Activated CD4-positive, alpha-beta T cell treated with anti-CD3 and anti-CD28 coated beads for 4 hours (primary cell): ENCODE data around the gene SNPH.

Experiments
- DNase-seq, 2 donors: peaks; one replicate each; pipeline ENCODE4 v3.0.0-alpha.2; 2020

SNPH gene

GRCh38 chr20:1325173-1326030 lies 59.3 kb downstream of the SNPH start:
- peak; percentile 99 for DNase-seq

- DNase-seq = no peak
Measured at GRCh38 chr20:1326031-1326930, 60.2 kb downstream of the SNPH start.

- no peak for DNase-seq
Measured at GRCh38 chr20:1327241-1327653, 61.2 kb downstream of the SNPH start.

- no peak for DNase-seq
Measured at GRCh38 chr20:1327827-1328679, 62.0 kb downstream of the SNPH start.

- DNase-seq = no peak
Measured at GRCh38 chr20:1328680-1329330, 62.7 kb downstream of the SNPH start, which contains the start of gene SDCBP2. Gene SDCBP2, minus strand, starts transcription at chr20:1329139. Its CDS starts 8,723 bp downstream, at chr20:1320416.

- peak in 1 of 2 donors; percentile 36 for DNase-seq
Measured at GRCh38 chr20:1330075-1330830, 64.2 kb downstream of the SNPH start.

GRCh38 chr20:1331101-1331500 lies 65.0 kb downstream of the SNPH start:
- DNase-seq = no peak

GRCh38 chr20:1331801-1332453 lies 65.8 kb downstream of the SNPH start:
- no peak for DNase-seq

- no peak for DNase-seq
Measured at GRCh38 chr20:1332749-1333300, 66.7 kb downstream of the SNPH start.

GRCh38 chr20:1333462-1334369 lies 67.6 kb downstream of the SNPH start:
- DNase-seq = no peak

GRCh38 chr20:1334370-1334731 lies 68.3 kb downstream of the SNPH start:
- DNase-seq = no peak

GRCh38 chr20:1334761-1335160 lies 68.7 kb downstream of the SNPH start:
- DNase-seq = no peak

- peak in 1 of 2 donors; percentile 25 for DNase-seq
Measured at GRCh38 chr20:1335961-1336698, 70.0 kb downstream of the SNPH start.

- no peak for DNase-seq
Measured at GRCh38 chr20:1336699-1337367, 70.7 kb downstream of the SNPH start.

- DNase-seq = no peak
Measured at GRCh38 chr20:1337441-1337840, 71.3 kb downstream of the SNPH start.

GRCh38 chr20:1338096-1338495 lies 72.0 kb downstream of the SNPH start:
- DNase-seq = no peak

GRCh38 chr20:1338801-1339200 lies 72.7 kb downstream of the SNPH start:
- DNase-seq = no peak
